Endothelial cell (in vitro differentiated cells): ENCODE data around the gene HERPUD2. TPM values are rescaled to one million over a fixed set of nuclear protein-coding genes. Genes with fewer than 3 reads are reported as not detected.

ENCODE experiments used
- DNase-seq: peaks from one replicate; pipeline ENCODE4 v3.0.0; 2021; ENCODE audit warnings: low spot score
- H3K27ac Mint-ChIP-seq: one replicate; pipeline ENCODE4 v1.8.0; 2021; ENCODE audit warnings: mixed read lengths, inconsistent platforms; ENCODE audit not compliant: unreplicated experiment
- H3K27me3 Mint-ChIP-seq: one replicate; pipeline ENCODE4 v1.8.0; 2021; ENCODE audit warnings: mild to moderate bottlenecking, moderate library complexity, mixed read lengths, inconsistent platforms; ENCODE audit not compliant: unreplicated experiment
- H3K36me3 Mint-ChIP-seq: one replicate; pipeline ENCODE4 v1.8.0; 2021; ENCODE audit warnings: mild to moderate bottlenecking, low read depth, mixed read lengths, inconsistent platforms; ENCODE audit not compliant: unreplicated experiment
- H3K4me1 Mint-ChIP-seq: one replicate; pipeline ENCODE4 v1.8.0; 2021; ENCODE audit warnings: mild to moderate bottlenecking, mixed read lengths, inconsistent platforms; ENCODE audit not compliant: unreplicated experiment
- H3K4me3 Mint-ChIP-seq: one replicate; pipeline ENCODE4 v1.8.0; 2021; ENCODE audit warnings: mild to moderate bottlenecking, mixed read lengths, inconsistent platforms; ENCODE audit not compliant: unreplicated experiment
- H3K9me3 Mint-ChIP-seq: one replicate; pipeline ENCODE4 v1.8.0; 2021; ENCODE audit warnings: mixed read lengths, inconsistent platforms; ENCODE audit not compliant: unreplicated experiment
- total RNA-seq: library from RNA; stranded (reverse); fragmentation: NEBNext Ultra II Directional; extraction: Animal tissue kit (Norgen Biotek cat#: 25700); gene quantifications from one replicate; pipeline ENCODE4 v1.2.1, GENCODE V29; 2021; ENCODE audit not compliant: unreplicated experiment
- TF ChIP-seq, protein P1 (sequence below): fragments of 200-600 bp; sonication (generic); IDR thresholded peaks from one replicate; pipeline ENCODE4 v1.5.0; 2021; ENCODE audit warnings: antibody characterized with exemption; ENCODE audit not compliant: unreplicated experiment

The HERPUD2 gene
- total RNA-seq, 1 donor from 2014 or later = 41.0 TPM

GRCh38 chr7:35619863-35620262 lies 75.1 kb downstream of the HERPUD2 start:
- H3K27me3 Mint-ChIP-seq = peaks cover 2% of the 10 kb centered on the region
- H3K4me3 Mint-ChIP-seq = no peak overlapping the region
- no peaks in the 10 kb centered on the region for H3K4me1 Mint-ChIP-seq
- H3K27ac Mint-ChIP-seq = no peak overlapping the region
- TF ChIP-seq, protein P1, sequence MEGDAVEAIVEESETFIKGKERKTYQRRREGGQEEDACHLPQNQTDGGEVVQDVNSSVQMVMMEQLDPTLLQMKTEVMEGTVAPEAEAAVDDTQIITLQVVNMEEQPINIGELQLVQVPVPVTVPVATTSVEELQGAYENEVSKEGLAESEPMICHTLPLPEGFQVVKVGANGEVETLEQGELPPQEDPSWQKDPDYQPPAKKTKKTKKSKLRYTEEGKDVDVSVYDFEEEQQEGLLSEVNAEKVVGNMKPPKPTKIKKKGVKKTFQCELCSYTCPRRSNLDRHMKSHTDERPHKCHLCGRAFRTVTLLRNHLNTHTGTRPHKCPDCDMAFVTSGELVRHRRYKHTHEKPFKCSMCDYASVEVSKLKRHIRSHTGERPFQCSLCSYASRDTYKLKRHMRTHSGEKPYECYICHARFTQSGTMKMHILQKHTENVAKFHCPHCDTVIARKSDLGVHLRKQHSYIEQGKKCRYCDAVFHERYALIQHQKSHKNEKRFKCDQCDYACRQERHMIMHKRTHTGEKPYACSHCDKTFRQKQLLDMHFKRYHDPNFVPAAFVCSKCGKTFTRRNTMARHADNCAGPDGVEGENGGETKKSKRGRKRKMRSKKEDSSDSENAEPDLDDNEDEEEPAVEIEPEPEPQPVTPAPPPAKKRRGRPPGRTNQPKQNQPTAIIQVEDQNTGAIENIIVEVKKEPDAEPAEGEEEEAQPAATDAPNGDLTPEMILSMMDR = no peak
- no peaks in the 10 kb centered on the region for H3K36me3 Mint-ChIP-seq
- no peak for DNase-seq
- H3K9me3 Mint-ChIP-seq = no peaks in the 10 kb centered on the region

GRCh38 chr7:35617041-35617440 lies 77.9 kb downstream of the HERPUD2 start:
- no peaks in the 10 kb centered on the region for H3K36me3 Mint-ChIP-seq
- H3K27me3 Mint-ChIP-seq = peaks cover 2% of the 10 kb centered on the region
- TF ChIP-seq, protein P1 = no peak
- no peak overlapping the region for H3K4me3 Mint-ChIP-seq
- H3K9me3 Mint-ChIP-seq = no peaks in the 10 kb centered on the region
- no peaks in the 10 kb centered on the region for H3K4me1 Mint-ChIP-seq
- no peak overlapping the region for H3K27ac Mint-ChIP-seq
- no peak for DNase-seq

DNA sequence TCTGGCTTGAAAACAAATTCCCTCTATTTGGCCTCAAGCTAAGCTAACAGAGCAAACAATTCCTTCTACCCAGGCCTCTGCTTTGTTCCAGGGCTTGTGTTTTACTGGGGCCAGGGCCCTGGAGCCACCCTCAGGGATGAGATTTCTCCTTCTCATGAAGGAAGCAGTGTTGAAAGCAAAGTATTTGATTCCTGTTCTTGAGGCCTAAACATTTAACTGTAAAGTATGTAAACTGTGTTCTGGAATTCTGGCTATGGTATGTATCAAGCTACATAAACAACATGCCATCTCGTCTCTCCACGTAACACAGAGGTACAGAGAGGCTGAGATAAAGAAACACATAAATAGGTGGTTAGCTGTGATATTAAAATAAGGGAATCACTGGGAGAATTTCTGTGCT lies 81.8 kb downstream of the HERPUD2 start:
- Mint-ChIP-seq H3K4me3 (no peak overlapping the region), H3K9me3 (no peaks in the 10 kb centered on the region), H3K36me3 (peaks cover 3% of the 10 kb centered on the region), H3K4me1 (no peaks in the 10 kb centered on the region), H3K27me3 (peaks cover 2% of the 10 kb centered on the region), H3K27ac (no peak overlapping the region)
- TF ChIP-seq, protein P1 = no peak
- DNase-seq = no peak

- H3K27me3 Mint-ChIP-seq = peaks cover 2% of the 10 kb centered on the region
- no peak for DNase-seq
- no peaks in the 10 kb centered on the region for H3K4me1 Mint-ChIP-seq
- peaks cover 9% of the 10 kb centered on the region for H3K36me3 Mint-ChIP-seq
- no peak overlapping the region for H3K4me3 Mint-ChIP-seq
- TF ChIP-seq, protein P1 = no peak
- H3K27ac Mint-ChIP-seq = no peak overlapping the region
- H3K9me3 Mint-ChIP-seq = no peaks in the 10 kb centered on the region
Measured at GRCh38 chr7:35605760-35606159, 89.2 kb downstream of the HERPUD2 start.

DNA sequence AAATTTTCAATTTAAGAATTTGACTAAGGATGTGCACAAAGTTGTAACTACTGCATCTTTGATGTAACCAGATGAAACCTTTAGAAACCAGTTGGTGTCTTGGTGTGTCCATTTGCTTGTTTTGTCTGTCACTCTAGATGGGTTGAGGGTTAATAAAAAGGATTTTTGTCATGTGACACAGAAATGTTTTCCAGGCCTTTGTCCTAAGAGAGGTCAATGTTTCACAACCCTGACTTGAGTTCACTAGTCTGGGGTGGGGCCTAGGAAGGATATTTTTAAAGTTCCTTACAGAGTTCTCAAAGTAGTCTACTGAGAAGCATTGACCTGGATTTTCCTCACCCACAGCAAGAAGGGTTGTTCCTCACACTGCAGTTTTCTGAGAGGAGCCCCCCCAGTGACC lies 90.3 kb downstream of the HERPUD2 start:
- H3K27ac Mint-ChIP-seq = no peak overlapping the region
- DNase-seq = no peak
- H3K4me3 Mint-ChIP-seq = no peak overlapping the region
- TF ChIP-seq, protein P1 = no peak
- H3K36me3 Mint-ChIP-seq = peaks cover 7% of the 10 kb centered on the region
- H3K27me3 Mint-ChIP-seq = peaks cover 2% of the 10 kb centered on the region
- no peaks in the 10 kb centered on the region for H3K9me3 Mint-ChIP-seq
- H3K4me1 Mint-ChIP-seq = peaks cover under 1% of the 10 kb centered on the region
